ENCODE measurements around the gene TSPEAR. TPM values are rescaled to one million over a fixed set of nuclear protein-coding genes. Genes with fewer than 3 reads are reported as not detected.

TSPEAR gene
- total and polyA plus RNA-seq, 9 of the 15 experiments (the other 6 are each of a cell fraction or from before 2014, with no cell fraction given), result not detected

DNA sequence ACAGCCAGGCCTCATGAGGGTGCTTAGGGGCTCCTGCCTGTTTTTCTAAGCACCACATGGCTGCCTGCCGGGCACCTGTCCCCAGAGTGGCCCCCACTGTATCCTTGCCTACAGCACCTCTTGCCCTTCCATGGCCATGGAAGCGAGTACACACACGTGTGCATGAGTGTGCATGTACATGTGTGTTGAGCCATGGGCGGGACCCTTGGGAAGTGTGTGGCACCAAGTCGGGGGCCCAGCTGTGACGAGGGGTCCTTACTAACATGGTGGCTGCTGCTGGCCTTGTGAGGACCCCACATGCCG is 197.2 kb downstream of the TSPEAR start:
- H3K27ac ChIP-seq (ENCODE audit: extremely low read depth, low read depth, low read length), result no peak overlapping the region
- in situ Hi-C loops (cut with MboI), result no loop called here
- peaks cover 0 to 28% of the 10 kb centered on the region in 2 experiments; a peak in 3 of 5 replicates for H3K27me3 ChIP-seq (ENCODE audit: control insufficient read depth in 2 of 2, insufficient read depth in 2 of 2, low read length in 2 of 2)
- 5% methylated on average over 7 of the region's 7 CpGs for WGBS (ENCODE audit: insufficient coverage, low coverage, missing lambda C conversion rate)
- no peak overlapping the region for H3K4me2 ChIP-seq (ENCODE audit: insufficient read depth, low read length)
- POLR2A ChIA-PET, result interaction anchor here (0.7 to 1.3 kb wide), 3 partner anchors 9 to 209 kb away, joined by 3 to 5 read pairs (median 4); no protein-coding TSS in a partner anchor
- TF ChIP-seq SMARCA5 (IDR thresholded peaks at IDR 0.05) (no peak), FOS (IDR thresholded peaks at IDR 0.05; ENCODE audit: extremely low read depth, insufficient read length) (no peak), ZNF217 (CRISPR knock-in tag; IDR thresholded peaks at IDR 0.05) (no peak), ZNF507 (tag; conservative IDR thresholded peaks at IDR 0.05) (no peak), CREB1 (IDR thresholded peaks at IDR 0.05) (no peak), CREB1 (CRISPR knock-in tag; IDR thresholded peaks at IDR 0.05) (no peak), SRSF1 (IDR thresholded peaks at IDR 0.05; ENCODE audit: low read depth, low read length) (no peak), DPF2 (IDR thresholded peaks at IDR 0.05) (no peak), ZKSCAN8 (CRISPR knock-in tag; IDR thresholded peaks at IDR 0.05) (no peak), PPARD (CRISPR knock-in tag; IDR thresholded peaks at IDR 0.05) (no peak), ZBTB1 (CRISPR knock-in tag; IDR thresholded peaks at IDR 0.05; ENCODE audit: borderline replicate concordance, low read depth) (no peak), L3MBTL2 (IDR thresholded peaks at IDR 0.05) (no peak), NEUROD1 (IDR thresholded peaks at IDR 0.05; ENCODE audit: borderline replicate concordance, low read depth, low read length, partially characterized antibody) (no peak), HDAC1 (IDR thresholded peaks at IDR 0.05) (no peak), KLF1 (tag; IDR thresholded peaks at IDR 0.05) (no peak), SETDB1 (IDR thresholded peaks at IDR 0.05; ENCODE audit: low read length) (no peak), ZNF12 (CRISPR knock-in tag; IDR thresholded peaks at IDR 0.05) (no peak), NR2C2 (CRISPR knock-in tag; IDR thresholded peaks at IDR 0.05) (no peak), NR2C2 (tag; IDR thresholded peaks at IDR 0.05) (no peak)
- TF ChIP-seq, protein P1, sequence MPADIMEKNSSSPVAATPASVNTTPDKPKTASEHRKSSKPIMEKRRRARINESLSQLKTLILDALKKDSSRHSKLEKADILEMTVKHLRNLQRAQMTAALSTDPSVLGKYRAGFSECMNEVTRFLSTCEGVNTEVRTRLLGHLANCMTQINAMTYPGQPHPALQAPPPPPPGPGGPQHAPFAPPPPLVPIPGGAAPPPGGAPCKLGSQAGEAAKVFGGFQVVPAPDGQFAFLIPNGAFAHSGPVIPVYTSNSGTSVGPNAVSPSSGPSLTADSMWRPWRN (IDR thresholded peaks at IDR 0.05; ENCODE audit: low read depth), result no peak
- BruUV-seq (replicated peaks), result no TSS peak
- ATAC-seq, result no peak
- peaks cover 15% of the 10 kb centered on the region; the same call in 1 of the 2 replicates for H4K20me1 ChIP-seq (replicated peaks; ENCODE audit: control insufficient read depth, insufficient read depth, low read length)
- H3K9ac ChIP-seq (ENCODE audit: insufficient read depth in 1 of 2, low read depth in 2 of 2, low read length in 2 of 2), result no peak overlapping the region
- no peak overlapping the region for H3K4me3 ChIP-seq
- no peaks in the 10 kb centered on the region for H3K9me3 ChIP-seq (replicated peaks; ENCODE audit: control insufficient read depth, insufficient read depth, low read depth, low read length)
- no peaks in the 10 kb centered on the region for H3K36me3 ChIP-seq (ENCODE audit: control insufficient read depth, insufficient read depth, low read length)
- FAIRE-seq, result no peak
- H2AFZ ChIP-seq (ENCODE audit: low read depth, low read length), result no peak overlapping the region
- intact Hi-C loops (cut with micrococcal nuclease), result loop anchor here (10.0 kb wide), 1 partner anchor 411 kb away; the partner anchor contains the start of gene ITGB2
- no peak for DNase-seq (ENCODE audit: extremely low read depth in 1 of 4, low spot score in 3 of 4)
- CTCF ChIA-PET (ENCODE audit: low intra/inter-chr PET ratio), result no interaction called here
- H3K4me1 ChIP-seq (replicated peaks in 1 of 2; ENCODE audit: control insufficient read depth in 2 of 2, insufficient read depth in 2 of 2, low read length in 2 of 2), result peaks cover 0 to 24% of the 10 kb centered on the region in 2 experiments; a peak in 3 of 5 replicates
- no peaks in the 10 kb centered on the region for H3K79me2 ChIP-seq (ENCODE audit: control insufficient read depth, insufficient read depth, low read length)
- H3K9me1 ChIP-seq (ENCODE audit: control insufficient read depth, insufficient read depth, low read length), result no peaks in the 10 kb centered on the region
